ENCODE data around the gene HSPH1.

GRCh38 chr13:31089649-31090048, 72.1 kb downstream of the HSPH1 start:
- TF ChIP-seq MAX (IDR thresholded peaks at IDR 0.05; ENCODE audit: insufficient read depth, insufficient read length) (no peak), CTCF (IDR thresholded peaks at IDR 0.05; ENCODE audit: extremely low read depth in 1 of 2, insufficient read depth in 1 of 2, low read depth in 1 of 2, low read length in 2 of 2) (no peak), POLR2A (IDR thresholded peaks at IDR 0.05; ENCODE audit: low read depth, low read length) (no peak)

All from endothelial cell of umbilical vein (primary cell).